Breast epithelium (tissue), 3 donors: ENCODE data around the gene ADARB2.

ENCODE experiments used
- POLR2A ChIP-seq: fragments of 450-650 bp; IDR thresholded peaks from one replicate; pipeline ENCODE4 v1.6.1; 2016; ENCODE audit warnings: antibody characterized with exemption, mild to moderate bottlenecking, moderate library complexity
- POLR2AphosphoS5 ChIP-seq, 3 donors: sonication (generic); formaldehyde crosslinking; IDR thresholded peaks; one replicate each; pipeline ENCODE4 v1.6.1; 2017; ENCODE audit warnings: antibody characterized with exemption in 3 of 3
- TF ChIP-seq, protein P1 (sequence below), 3 donors: fragments of 450-650 bp; IDR thresholded peaks; one replicate each; pipeline ENCODE4 v1.5.1; 2016 to 2017; ENCODE audit warnings: antibody characterized with exemption in 3 of 3, mild to moderate bottlenecking in 3 of 3, moderate library complexity in 3 of 3

DNA sequence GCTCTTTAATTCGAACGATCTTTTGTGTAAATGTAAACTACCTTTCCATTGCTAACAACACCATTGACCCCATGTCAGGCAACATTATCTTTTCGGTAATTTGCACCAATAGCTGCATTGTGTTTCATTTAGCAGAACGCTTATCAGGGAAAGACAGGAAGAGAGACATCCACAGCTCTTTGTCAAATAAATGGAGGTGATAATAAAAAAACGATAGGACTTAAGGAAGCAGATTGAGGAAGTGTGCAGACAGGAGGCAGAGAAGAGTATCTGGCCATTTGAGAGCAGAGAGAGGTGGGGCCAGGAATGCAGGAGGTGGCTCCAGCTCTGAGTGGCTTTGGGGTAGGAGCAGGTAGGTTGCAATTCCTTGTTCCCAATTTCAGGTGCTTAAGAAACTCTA is 37.5 kb upstream of the ADARB2 start:
- TF ChIP-seq, protein P1, sequence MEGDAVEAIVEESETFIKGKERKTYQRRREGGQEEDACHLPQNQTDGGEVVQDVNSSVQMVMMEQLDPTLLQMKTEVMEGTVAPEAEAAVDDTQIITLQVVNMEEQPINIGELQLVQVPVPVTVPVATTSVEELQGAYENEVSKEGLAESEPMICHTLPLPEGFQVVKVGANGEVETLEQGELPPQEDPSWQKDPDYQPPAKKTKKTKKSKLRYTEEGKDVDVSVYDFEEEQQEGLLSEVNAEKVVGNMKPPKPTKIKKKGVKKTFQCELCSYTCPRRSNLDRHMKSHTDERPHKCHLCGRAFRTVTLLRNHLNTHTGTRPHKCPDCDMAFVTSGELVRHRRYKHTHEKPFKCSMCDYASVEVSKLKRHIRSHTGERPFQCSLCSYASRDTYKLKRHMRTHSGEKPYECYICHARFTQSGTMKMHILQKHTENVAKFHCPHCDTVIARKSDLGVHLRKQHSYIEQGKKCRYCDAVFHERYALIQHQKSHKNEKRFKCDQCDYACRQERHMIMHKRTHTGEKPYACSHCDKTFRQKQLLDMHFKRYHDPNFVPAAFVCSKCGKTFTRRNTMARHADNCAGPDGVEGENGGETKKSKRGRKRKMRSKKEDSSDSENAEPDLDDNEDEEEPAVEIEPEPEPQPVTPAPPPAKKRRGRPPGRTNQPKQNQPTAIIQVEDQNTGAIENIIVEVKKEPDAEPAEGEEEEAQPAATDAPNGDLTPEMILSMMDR (IDR thresholded peaks at IDR 0.05), result no peak
- TF ChIP-seq POLR2A, result no peak
- TF ChIP-seq POLR2AphosphoS5 (IDR thresholded peaks at IDR 0.05), result no peak
